HL-60 (cell line): ENCODE data around the gene EGFR.

Experiments
- CTCF ChIP-seq: IDR thresholded peaks from one replicate; pipeline ENCODE4 v1.5.1; 2011; ENCODE audit warnings: low read length, control low read depth, inconsistent platforms; ENCODE audit not compliant: insufficient read depth
- GABPA ChIP-seq: IDR thresholded peaks from 2 replicates; pipeline ENCODE4 v1.6.1; 2012; ENCODE audit warnings: low read depth
- POLR2AphosphoS5 ChIP-seq: IDR thresholded peaks from 2 replicates; pipeline ENCODE4 v1.6.1; 2012; ENCODE audit warnings: low read depth
- REST ChIP-seq: IDR thresholded peaks from 2 replicates; pipeline ENCODE4 v1.6.1; 2012; ENCODE audit warnings: low read depth; ENCODE audit not compliant: insufficient replicate concordance

GRCh38 chr7:55205124-55205955, 186.5 kb downstream of the EGFR start:
- TF ChIP-seq POLR2AphosphoS5 (no peak), CTCF (no peak), REST (no peak), GABPA (no peak)
